Measurements from ENCODE around the gene GPRASP3.

GRCh38 chrX:102768987-102769761, 48.6 kb downstream of the GPRASP3 start:
- TF ChIP-seq CTCF (IDR thresholded peaks at IDR 0.05; ENCODE audit: low read depth, low read length, poor library complexity, severe bottlenecking) (no peak), EZH2phosphoT487 (IDR thresholded peaks at IDR 0.05; ENCODE audit: borderline replicate concordance, low read length) (no peak)
